Kidney (tissue), 14 donors: ENCODE results near the gene PSMD4. TPM values are rescaled to one million over a fixed set of nuclear protein-coding genes. Genes with fewer than 3 reads are reported as not detected.
A peak's percentile ranks its signal among the peaks of the same experiment; 100 is the strongest.

Experiments
- DNase-seq, 5 donors: peaks; one replicate each; pipeline ENCODE4 v3.0.0-alpha.2; 2013 to 2020
- FAIRE-seq: peaks from 2 replicates; lab custom pipeline; 2012; peaks lifted over from hg19 to GRCh38; lab: Jason Lieb, UNC
- H3K27ac ChIP-seq, 2 donors: one replicate each; pipeline ENCODE4 v1.7.0; 2013; ENCODE audit warnings: low read depth in 2 of 2, low read length in 2 of 2, inconsistent platforms in 1 of 2
- H3K27me3 ChIP-seq: one replicate; pipeline ENCODE4 v1.7.1; 2013; ENCODE audit warnings: low read length, inconsistent platforms; ENCODE audit not compliant: control insufficient read depth, insufficient read depth
- H3K36me3 ChIP-seq, 3 donors: one replicate each; pipeline versions ENCODE4 v1.7.0 to v1.7.1; 2013; ENCODE audit warnings: low read length in 3 of 3, control low read depth in 1 of 3, inconsistent platforms in 1 of 3; ENCODE audit not compliant: insufficient read depth in 3 of 3, control insufficient read depth in 2 of 3
- H3K4me1 ChIP-seq, 3 donors: one replicate each; pipeline versions ENCODE4 v1.7.0 to v1.7.1; 2013; ENCODE audit warnings: low read length in 3 of 3, inconsistent platforms in 1 of 3, low read depth in 1 of 3; ENCODE audit not compliant: control insufficient read depth in 2 of 3, insufficient read depth in 2 of 3
- H3K4me3 ChIP-seq, 3 donors: one replicate each; pipeline versions ENCODE4 v1.7.0 to v1.8.1; 2013; ENCODE audit warnings: low read length in 3 of 3, control low read depth in 1 of 3, inconsistent platforms in 1 of 3
- H3K9ac ChIP-seq, 3 donors: one replicate each; pipeline versions ENCODE4 v1.7.0 to v1.7.1; 2013; ENCODE audit warnings: low read length in 3 of 3, control low read depth in 1 of 3, inconsistent platforms in 1 of 3
- H3K9me3 ChIP-seq, 3 donors: one replicate each; pipeline versions ENCODE4 v1.7.0 to v1.7.1; 2013; ENCODE audit warnings: low read length in 3 of 3, control low read depth in 1 of 3, inconsistent platforms in 1 of 3; ENCODE audit not compliant: control insufficient read depth in 2 of 3, insufficient read depth in 1 of 3
- CTCF ChIP-seq: IDR thresholded peaks from 3 replicates; pipeline ENCODE4 v1.5.1; 2012; ENCODE audit warnings: mild to moderate bottlenecking, moderate library complexity, borderline replicate concordance; ENCODE audit not compliant: insufficient read depth; ENCODE audit errors: extremely low read depth
- intact Hi-C: fragments of 100-400 bp; cut with DNase I; formaldehyde crosslinking; loops from one replicate; pipeline ENCODE4 v1.11.1; 2022
- polyA plus RNA-seq: library from polyadenylated mRNA; stranded (reverse); fragments of 350-450 nt; fragmentation: Illumina TruSeq; extraction: RNeasy Lipid Tissue Mini Kit (QIAGEN cat#74804); gene quantifications from one replicate; pipeline ENCODE4 v1.2.3, GENCODE V29; 2014; ENCODE audit warnings: low read depth, low replicate concordance; ENCODE audit not compliant: insufficient read depth
- total RNA-seq: library from RNA; stranded (reverse); fragmentation: NEBNext Ultra II Directional; extraction: Animal tissue kit (Norgen Biotek cat#: 25700); gene quantifications from one replicate; pipeline ENCODE4 v1.2.1, GENCODE V29; 2021
- donor health status: control.
- donor health status: control.
- donor health status: control.
- donor health status: control.
- donor health status: control.
- donor health status: DM: yes; HTN: yes; CAD: no.
- donor health status: Normal renal cell carcinoma (clear cell type).

Gene PSMD4
- total and polyA plus RNA-seq, 2 donors from 2014 or later: 123 to 178 TPM

DNA sequence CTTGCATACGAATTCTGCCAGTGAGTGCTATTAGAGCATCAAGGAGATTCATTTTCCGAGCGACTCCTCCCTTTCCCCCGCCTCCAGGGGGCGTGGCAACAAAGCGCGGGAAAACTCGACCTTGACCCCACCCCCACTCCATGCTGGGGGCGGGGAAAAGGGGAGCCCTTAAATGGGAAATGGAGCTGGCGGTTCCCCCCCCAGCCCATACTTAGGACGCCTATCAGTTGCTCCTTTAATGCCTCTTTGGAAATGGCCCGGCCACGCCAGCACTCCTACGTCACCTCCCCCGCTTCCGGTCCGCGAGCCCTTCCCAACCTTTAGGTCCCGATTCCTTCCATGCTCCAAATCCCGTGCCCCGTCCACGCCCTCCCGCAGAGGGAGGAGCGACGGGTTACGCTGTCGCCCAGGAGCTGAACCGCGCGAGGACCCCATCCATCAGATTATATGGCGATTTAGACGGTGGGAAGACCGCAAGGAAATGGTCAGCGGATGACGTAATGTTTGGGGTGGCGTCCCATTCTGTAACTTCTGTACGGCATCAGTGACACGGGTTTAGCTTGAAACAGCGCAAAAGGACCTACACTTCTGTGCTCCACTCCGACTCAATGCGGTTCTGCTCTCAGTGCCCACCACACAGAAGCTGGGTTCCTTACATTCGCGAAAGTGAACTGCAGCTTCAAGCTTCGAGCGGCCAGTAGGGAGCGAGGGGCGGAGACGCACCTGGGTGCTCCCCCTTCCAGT lies 26.9 kb downstream of the PSMD4 start:
- H3K36me3 ChIP-seq: peaks cover 0 to 6% (median 0%) of the 10 kb centered on the region in 3 donors
- peak overlapping the region; percentile 93 to 97 (median 96) for H3K4me3 ChIP-seq
- DNase-seq (peak; percentile 97 to 99 (median 98)), FAIRE-seq (peak; percentile 68)
- peak overlapping the region; percentile 98 to 100 for H3K27ac ChIP-seq
- peaks cover 0 to 15% (median 0%) of the 10 kb centered on the region in 3 donors for H3K4me1 ChIP-seq
- peak overlapping the region; percentile 66 to 98 (median 94) for H3K9ac ChIP-seq
- TF ChIP-seq CTCF: peak; percentile 25
- intact Hi-C loops: no loop called here
- H3K27me3 ChIP-seq: no peaks in the 10 kb centered on the region
- H3K9me3 ChIP-seq: no peaks in the 10 kb centered on the region

GRCh38 chr1:151281969-151282882 lies 27.7 kb downstream of the PSMD4 start, which contains the start of gene ZNF687:
Gene ZNF687, plus strand, starts transcription at chr1:151282299. Its CDS starts 3,993 bp downstream, at chr1:151286292.
- peak within 1 kb of the TSS; percentile 93 to 97 (median 96) for H3K4me3 ChIP-seq
- peaks cover 0 to 15% (median 0%) of the 10 kb centered on the region in 3 donors for H3K4me1 ChIP-seq
- intact Hi-C loops: no loop called here
- peak within 1 kb of the TSS; percentile 86 to 98 (median 94) for H3K9ac ChIP-seq
- peak within 1 kb of the TSS; percentile 98 to 100 for H3K27ac ChIP-seq
- peaks cover 0 to 14% (median 2%) of the 10 kb centered on the region in 3 donors for H3K36me3 ChIP-seq
- DNase-seq (peak; percentile 100), FAIRE-seq (peak; percentile 97)
- no peaks in the 10 kb centered on the region for H3K9me3 ChIP-seq
- TF ChIP-seq CTCF: no peak
- no peaks in the 10 kb centered on the region for H3K27me3 ChIP-seq

- Histone ChIP-seq H3K9ac (peak overlapping the region; percentile 27 to 98 (median 86)), H3K36me3 (peaks cover 0 to 23% (median 11%) of the 10 kb centered on the region in 3 donors), H3K4me3 (peak overlapping the region; percentile 35 to 97 (median 79)), H3K27ac (peak overlapping the region; percentile 98 to 100), H3K4me1 (peaks cover 0 to 15% (median 0%) of the 10 kb centered on the region in 3 donors), H3K9me3 (no peaks in the 10 kb centered on the region), H3K27me3 (no peaks in the 10 kb centered on the region)
- intact Hi-C loops: no loop called here
- FAIRE-seq (no peak), DNase-seq (peak; percentile 33 to 85 (median 66))
- TF ChIP-seq CTCF: no peak
These were observed 28.6 kb downstream of the PSMD4 start for GRCh38 chr1:151282883-151283725.
